A549 (cell line): Measurements from ENCODE around the gene A2ML1. TPM values are rescaled to one million over a fixed set of nuclear protein-coding genes. Genes with fewer than 3 reads are reported as not detected.

Experiments used
- ATAC-seq, 2 experiments: fragments of 200-7000 bp in 1 of 2; fragments of >200 bp in 1 of 2; cut with Nextera tagmentation in 1 of 2; cut with Tn5 transposase in 1 of 2; 3 replicates each; pipeline versions ENCODE4 v1.8.0 to v1.9.1; 2018 to 2020; ENCODE audit warnings: mild to moderate bottlenecking in 1 of 2, moderate library complexity in 1 of 2
- CTCF ChIA-PET: fragments of 300-600 bp; sonication (Branson Sonifier 250); formaldehyde crosslinking; extraction: SDS; loops from one replicate; lab custom pipeline; 2021; ENCODE audit warnings: antibody characterized with exemption, inconsistent platforms; lab: Yijun Ruan, JAX
- POLR2A ChIA-PET: fragments of 350-600 bp; formaldehyde crosslinking; extraction: SDS; loops from one replicate; lab custom pipeline; 2021; ENCODE audit warnings: antibody characterized with exemption, inconsistent platforms; lab: Yijun Ruan, JAX
- DNase-seq, 2 experiments: peaks; one replicate each; pipeline versions ENCODE4 v3.0.0 to v3.0.0-alpha.2; 2011 to 2016; ENCODE audit warnings: low read depth in 1 of 2, low spot score in 1 of 2
- FAIRE-seq: peaks from 2 replicates; lab custom pipeline; 2011; peaks lifted over from hg19 to GRCh38; lab: Jason Lieb, UNC
- H3K27ac ChIP-seq, 2 experiments: fragments of >200 bp; sonication (Bioruptor Twin); formaldehyde crosslinking; 3 replicates each; pipeline ENCODE4 v1.5.1; 2016 to 2017
- H3K4me1 ChIP-seq: fragments of >200 bp; sonication (Bioruptor Twin); formaldehyde crosslinking; 3 replicates; pipeline ENCODE4 v1.6.1; 2016
- H3K4me2 ChIP-seq: fragments of >200 bp; sonication (Bioruptor Twin); formaldehyde crosslinking; 3 replicates; pipeline ENCODE4 v1.6.1; 2016
- H3K4me3 ChIP-seq: fragments of >200 bp; sonication (Bioruptor Twin); formaldehyde crosslinking; 3 replicates; pipeline ENCODE4 v1.5.1; 2016
- H3K9me3 ChIP-seq: fragments of >200 bp; sonication (Bioruptor Twin); formaldehyde crosslinking; 3 replicates; pipeline ENCODE4 v1.6.1; 2016
- BHLHE40 ChIP-seq: IDR thresholded peaks from 2 replicates; pipeline ENCODE4 v1.6.1; 2012; ENCODE audit warnings: low read depth, low read length, inconsistent platforms
- CEBPB ChIP-seq, 2 experiments: fragments of >200 bp in 1 of 2; sonication (Bioruptor Twin) in 1 of 2; formaldehyde crosslinking in 1 of 2; IDR thresholded peaks; 2 replicates each; pipeline ENCODE4 v1.6.1; 2012 to 2016
- EHF ChIP-seq: fragments of 250-450 bp; sonication (Bioruptor Pico); IDR thresholded peaks from 2 replicates; pipeline ENCODE4 v1.5.0; 2020; ENCODE audit warnings: mild to moderate bottlenecking
- EHMT2 ChIP-seq: fragments of 200-600 bp; sonication (generic); IDR thresholded peaks from 2 replicates; pipeline ENCODE4 v1.6.1; 2016; ENCODE audit warnings: antibody characterized with exemption, low read depth, mild to moderate bottlenecking, moderate library complexity
- ELK1 ChIP-seq: fragments of 150-350 bp; IDR thresholded peaks from 2 replicates; pipeline ENCODE4 v1.6.1; 2014; ENCODE audit warnings: low read depth, mild to moderate bottlenecking, low read length
- HDAC2 ChIP-seq: fragments of 200-600 bp; sonication (generic); IDR thresholded peaks from 2 replicates; pipeline ENCODE4 v1.6.1; 2016
- HOXA7 ChIP-seq: fragments of 250-450 bp; sonication (Bioruptor Pico); IDR thresholded peaks from 2 replicates; pipeline ENCODE4 v1.5.0; 2020; ENCODE audit warnings: mild to moderate bottlenecking, moderate library complexity
- HOXB5 ChIP-seq: fragments of 250-450 bp; sonication (Bioruptor Pico); IDR thresholded peaks from 2 replicates; pipeline ENCODE4 v1.5.0; 2020; ENCODE audit warnings: mild to moderate bottlenecking, moderate library complexity
- JUN ChIP-seq, 2 experiments: fragments of >200 bp; sonication (Bioruptor Twin); formaldehyde crosslinking; IDR thresholded peaks; 2 replicates in 1 of 2; 3 replicates in 1 of 2; pipeline ENCODE4 v1.6.1; 2016 to 2017
- KDM5A ChIP-seq: fragments of 200-600 bp; sonication (generic); IDR thresholded peaks from 2 replicates; pipeline ENCODE4 v1.6.1; 2016; ENCODE audit warnings: antibody characterized with exemption, mild to moderate bottlenecking
- MAFK ChIP-seq: fragments of 450-650 bp; IDR thresholded peaks from 2 replicates; pipeline ENCODE4 v1.6.1; 2014; ENCODE audit not compliant: partially characterized antibody
- NFE2L2 ChIP-seq: fragments of 150-350 bp; conservative IDR thresholded peaks from 2 replicates; pipeline ENCODE4 v1.6.1; 2014; ENCODE audit warnings: low read length
- NPAS2 ChIP-seq: fragments of 250-450 bp; sonication (Bioruptor Pico); IDR thresholded peaks from 2 replicates; pipeline ENCODE4 v1.8.0; 2022; ENCODE audit warnings: mild to moderate bottlenecking, moderate library complexity, borderline replicate concordance
- POLR2AphosphoS2 ChIP-seq: conservative IDR thresholded peaks from 2 replicates; pipeline ENCODE4 v1.6.1; 2012; ENCODE audit warnings: low read length, improper control_type of control experiment, inconsistent platforms
- RAD21 ChIP-seq, 2 experiments: fragments of >200 bp in 1 of 2; sonication (Bioruptor Twin) in 1 of 2; formaldehyde crosslinking in 1 of 2; IDR thresholded peaks in 1 of 2; conservative IDR thresholded peaks in 1 of 2; 2 replicates in 1 of 2; 3 replicates in 1 of 2; pipeline ENCODE4 v1.6.1; 2012 to 2018; ENCODE audit warnings: inconsistent platforms in 1 of 2
- RCOR1 ChIP-seq: fragments of 150-350 bp; IDR thresholded peaks from 2 replicates; pipeline ENCODE4 v1.6.1; 2014; ENCODE audit warnings: antibody characterized with exemption, low read length, low read depth
- SMC3 ChIP-seq: fragments of >200 bp; sonication (Bioruptor Twin); formaldehyde crosslinking; IDR thresholded peaks from 3 replicates; pipeline ENCODE4 v1.6.1; 2018; ENCODE audit warnings: inconsistent platforms
- SREBF2 ChIP-seq: fragments of 450-650 bp; IDR thresholded peaks from 2 replicates; pipeline ENCODE4 v1.6.1; 2014; ENCODE audit warnings: mild to moderate bottlenecking, moderate library complexity
- TP53 ChIP-seq: fragments of 250-450 bp; sonication (Bioruptor Pico); IDR thresholded peaks from 2 replicates; pipeline ENCODE4 v1.5.0; 2021; ENCODE audit warnings: mild to moderate bottlenecking, moderate library complexity
- ZC3H11A ChIP-seq: fragments of 450-650 bp; IDR thresholded peaks from 2 replicates; pipeline ENCODE4 v1.6.1; 2014; ENCODE audit warnings: antibody characterized with exemption, mild to moderate bottlenecking
- ZFP36 ChIP-seq: fragments of 450-650 bp; IDR thresholded peaks from 2 replicates; pipeline ENCODE4 v1.6.1; 2014; ENCODE audit warnings: borderline replicate concordance; ENCODE audit not compliant: partially characterized antibody
- ZSCAN20 ChIP-seq: fragments of 250-450 bp; sonication (Bioruptor Pico); IDR thresholded peaks from 2 replicates; pipeline ENCODE4 v1.8.0; 2022; ENCODE audit warnings: mild to moderate bottlenecking, moderate library complexity
- WGBS: methylation state at CpG from one replicate; pipeline ENCODE4 v1.1.6; 2017; ENCODE audit errors: missing lambda C conversion rate; 5-methylcytosine and 5-hydroxymethylcytosine counted together
- polyA plus RNA-seq, 4 experiments: library from polyadenylated mRNA; depleted of rRNA in 3 of 4; stranded (reverse); fragments of >200 nt; fragmentation: RNase III in 1 of 4; extraction: RNeasy Plus Mini Kit Qiagen cat#74134 plus additional on column Dnase treatment in 1 of 4; gene quantifications; 2 replicates in 3 of 4; 3 replicates in 1 of 4; pipeline ENCODE4 v1.2.3, GENCODE V29; 2011 to 2017
- TF ChIP-seq, protein P1 (sequence below): IDR thresholded peaks from 2 replicates; pipeline ENCODE4 v1.6.1; 2012; ENCODE audit warnings: low read depth, borderline replicate concordance
- TF ChIP-seq, protein P2 (sequence below): fragments of 450-650 bp; IDR thresholded peaks from 2 replicates; pipeline ENCODE4 v1.6.1; 2014; ENCODE audit warnings: antibody characterized with exemption
- TF ChIP-seq, protein P3 (sequence below): fragments of >200 bp; sonication (Bioruptor Twin); formaldehyde crosslinking; IDR thresholded peaks from 2 replicates; pipeline ENCODE4 v1.6.1; 2016
- TF ChIP-seq, protein P4 (sequence below): IDR thresholded peaks from 2 replicates; pipeline ENCODE4 v1.6.1; 2012

Gene A2ML1
- polyA plus RNA-seq, 2 of the 4 experiments (the other 2 are of a cell fraction), result not detected

GRCh38 chr12:8909752-8910151, 87.3 kb downstream of the A2ML1 start:
- TF ChIP-seq POLR2AphosphoS2, result no peak
- TF ChIP-seq ELK1, result no peak
- TF ChIP-seq BHLHE40, result no peak
- TF ChIP-seq, protein P1, sequence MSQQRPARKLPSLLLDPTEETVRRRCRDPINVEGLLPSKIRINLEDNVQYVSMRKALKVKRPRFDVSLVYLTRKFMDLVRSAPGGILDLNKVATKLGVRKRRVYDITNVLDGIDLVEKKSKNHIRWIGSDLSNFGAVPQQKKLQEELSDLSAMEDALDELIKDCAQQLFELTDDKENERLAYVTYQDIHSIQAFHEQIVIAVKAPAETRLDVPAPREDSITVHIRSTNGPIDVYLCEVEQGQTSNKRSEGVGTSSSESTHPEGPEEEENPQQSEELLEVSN, result no peak
- TF ChIP-seq, protein P2, sequence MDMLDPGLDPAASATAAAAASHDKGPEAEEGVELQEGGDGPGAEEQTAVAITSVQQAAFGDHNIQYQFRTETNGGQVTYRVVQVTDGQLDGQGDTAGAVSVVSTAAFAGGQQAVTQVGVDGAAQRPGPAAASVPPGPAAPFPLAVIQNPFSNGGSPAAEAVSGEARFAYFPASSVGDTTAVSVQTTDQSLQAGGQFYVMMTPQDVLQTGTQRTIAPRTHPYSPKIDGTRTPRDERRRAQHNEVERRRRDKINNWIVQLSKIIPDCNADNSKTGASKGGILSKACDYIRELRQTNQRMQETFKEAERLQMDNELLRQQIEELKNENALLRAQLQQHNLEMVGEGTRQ, result no peak
- no peak for TF ChIP-seq SMC3
- TF ChIP-seq TP53, result no peak
- TF ChIP-seq JUN (IDR thresholded peaks at IDR 0.05), result no peak
- no peak for TF ChIP-seq NFE2L2
- no peaks in the 10 kb centered on the region for H3K9me3 ChIP-seq
- POLR2A ChIA-PET, result no interaction called here
- H3K4me1 ChIP-seq, result peaks cover 10% of the 10 kb centered on the region; the same call in 2 of the 3 replicates
- H3K4me2 ChIP-seq, result no peak overlapping the region
- ATAC-seq (no peak), FAIRE-seq (no peak), DNase-seq (no peak)
- H3K4me3 ChIP-seq, result no peak overlapping the region
- WGBS, result 59% methylated on average over 5 of the region's 5 CpGs
- CTCF ChIA-PET, result interaction anchor here (0.6 to 4.1 kb wide), 2 partner anchors 19 to 40 kb away, joined by 3 to 22 read pairs; partner anchors contain the start of gene M6PR
- no peak overlapping the region for H3K27ac ChIP-seq

DNA sequence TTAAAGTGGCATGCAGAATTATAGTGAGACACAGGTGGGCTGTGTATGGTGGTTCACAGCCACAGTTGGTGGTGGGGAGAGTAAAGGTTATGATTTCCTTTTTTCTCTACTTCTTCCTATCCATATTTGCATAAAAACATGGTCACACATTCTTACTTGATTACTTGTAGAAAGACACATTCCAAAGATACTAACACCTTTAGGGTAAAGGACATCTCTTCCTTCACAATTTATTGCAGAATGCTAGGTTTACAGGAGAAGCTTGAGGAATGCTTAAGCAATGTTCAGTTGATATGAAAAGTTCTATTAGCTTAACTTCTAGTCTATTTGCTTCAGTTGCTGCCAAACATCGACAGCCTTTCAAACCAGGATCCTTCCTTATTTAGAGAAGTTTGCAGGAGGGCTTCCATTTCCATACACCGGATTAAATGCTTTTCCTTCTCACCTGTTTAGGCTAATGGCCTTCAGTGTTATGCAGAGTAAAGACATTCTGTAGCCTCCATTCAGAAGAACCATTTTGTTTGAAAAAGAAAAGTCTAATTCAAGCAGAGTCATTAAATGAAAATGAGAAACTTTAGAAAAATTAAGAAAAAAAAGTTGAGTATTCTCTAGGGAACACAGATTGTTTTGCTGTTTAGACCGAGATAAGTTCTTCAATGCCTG, 89.3 kb downstream of the A2ML1 start:
- Histone ChIP-seq H3K4me3 (no peak overlapping the region), H3K27ac (no peak overlapping the region), H3K4me2 (no peak overlapping the region), H3K9me3 (no peaks in the 10 kb centered on the region), H3K4me1 (peaks cover 18% of the 10 kb centered on the region)
- ATAC-seq (no peak), DNase-seq (no peak), FAIRE-seq (no peak)
- POLR2A ChIA-PET, result no interaction called here
- WGBS, result 46% methylated on average over 3 of the region's 3 CpGs
- TF ChIP-seq SREBF2, result no peak
- TF ChIP-seq, protein P3, sequence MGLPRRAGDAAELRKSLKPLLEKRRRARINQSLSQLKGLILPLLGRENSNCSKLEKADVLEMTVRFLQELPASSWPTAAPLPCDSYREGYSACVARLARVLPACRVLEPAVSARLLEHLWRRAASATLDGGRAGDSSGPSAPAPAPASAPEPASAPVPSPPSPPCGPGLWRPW, result no peak
- no peak for TF ChIP-seq ZC3H11A
- TF ChIP-seq HOXA7, result no peak
- TF ChIP-seq KDM5A, result no peak
- TF ChIP-seq RCOR1, result no peak
- TF ChIP-seq, protein P2, result no peak
- no peak for TF ChIP-seq HDAC2
- TF ChIP-seq, protein P4, sequence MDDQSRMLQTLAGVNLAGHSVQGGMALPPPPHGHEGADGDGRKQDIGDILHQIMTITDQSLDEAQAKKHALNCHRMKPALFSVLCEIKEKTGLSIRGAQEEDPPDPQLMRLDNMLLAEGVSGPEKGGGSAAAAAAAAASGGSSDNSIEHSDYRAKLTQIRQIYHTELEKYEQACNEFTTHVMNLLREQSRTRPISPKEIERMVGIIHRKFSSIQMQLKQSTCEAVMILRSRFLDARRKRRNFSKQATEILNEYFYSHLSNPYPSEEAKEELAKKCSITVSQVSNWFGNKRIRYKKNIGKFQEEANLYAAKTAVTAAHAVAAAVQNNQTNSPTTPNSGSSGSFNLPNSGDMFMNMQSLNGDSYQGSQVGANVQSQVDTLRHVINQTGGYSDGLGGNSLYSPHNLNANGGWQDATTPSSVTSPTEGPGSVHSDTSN, result no peak
- no peak for TF ChIP-seq EHF (CRISPR knock-in tag)
- no peak for TF ChIP-seq RAD21 (conservative IDR thresholded peaks at IDR 0.05 in 1 of 2, IDR thresholded peaks at IDR 0.05 in 1 of 2)
- TF ChIP-seq EHMT2, result no peak
- no peak for TF ChIP-seq CEBPB (IDR thresholded peaks at IDR 0.05)
- TF ChIP-seq MAFK, result no peak
- no peak for TF ChIP-seq ZSCAN20 (CRISPR knock-in tag)
- TF ChIP-seq ZFP36, result no peak
- no peak for TF ChIP-seq NPAS2
- TF ChIP-seq JUN (IDR thresholded peaks at IDR 0.05), result no peak
- TF ChIP-seq HOXB5 (CRISPR knock-in tag), result no peak
- CTCF ChIA-PET, result interaction anchor here (0.6 to 1.3 kb wide), 3 partner anchors 38 to 230 kb away, joined by 3 read pairs; partner anchors contain the start of gene M6PR
